A549 (cell line): Measurements from ENCODE around the gene SLC35F3. TPM values are rescaled to one million over a fixed set of nuclear protein-coding genes. Genes with fewer than 3 reads are reported as not detected.

Experiments
- ATAC-seq, 2 experiments: fragments of 200-7000 bp in 1 of 2; fragments of >200 bp in 1 of 2; cut with Nextera tagmentation in 1 of 2; cut with Tn5 transposase in 1 of 2; 3 replicates each; pipeline versions ENCODE4 v1.8.0 to v1.9.1; 2018 to 2020; ENCODE audit warnings: mild to moderate bottlenecking in 1 of 2, moderate library complexity in 1 of 2
- CTCF ChIA-PET: fragments of 300-600 bp; sonication (Branson Sonifier 250); formaldehyde crosslinking; extraction: SDS; loops from one replicate; lab custom pipeline; 2021; ENCODE audit warnings: antibody characterized with exemption, inconsistent platforms; lab: Yijun Ruan, JAX
- POLR2A ChIA-PET: fragments of 350-600 bp; formaldehyde crosslinking; extraction: SDS; loops from one replicate; lab custom pipeline; 2021; ENCODE audit warnings: antibody characterized with exemption, inconsistent platforms; lab: Yijun Ruan, JAX
- DNase-seq, 2 experiments: peaks; one replicate each; pipeline versions ENCODE4 v3.0.0 to v3.0.0-alpha.2; 2011 to 2016; ENCODE audit warnings: low read depth in 1 of 2, low spot score in 1 of 2
- FAIRE-seq: peaks from 2 replicates; lab custom pipeline; 2011; peaks lifted over from hg19 to GRCh38; lab: Jason Lieb, UNC
- H3K27ac ChIP-seq, 2 experiments: fragments of >200 bp; sonication (Bioruptor Twin); formaldehyde crosslinking; 3 replicates each; pipeline ENCODE4 v1.5.1; 2016 to 2017
- H3K4me1 ChIP-seq: fragments of >200 bp; sonication (Bioruptor Twin); formaldehyde crosslinking; 3 replicates; pipeline ENCODE4 v1.6.1; 2016
- H3K4me2 ChIP-seq: fragments of >200 bp; sonication (Bioruptor Twin); formaldehyde crosslinking; 3 replicates; pipeline ENCODE4 v1.6.1; 2016
- H3K4me3 ChIP-seq: fragments of >200 bp; sonication (Bioruptor Twin); formaldehyde crosslinking; 3 replicates; pipeline ENCODE4 v1.5.1; 2016
- H3K9me3 ChIP-seq: fragments of >200 bp; sonication (Bioruptor Twin); formaldehyde crosslinking; 3 replicates; pipeline ENCODE4 v1.6.1; 2016
- CBX2 ChIP-seq: fragments of 200-600 bp; sonication (generic); IDR thresholded peaks from 2 replicates; pipeline ENCODE4 v1.6.1; 2016; ENCODE audit warnings: low read depth, mild to moderate bottlenecking, borderline replicate concordance
- CEBPB ChIP-seq, 2 experiments: fragments of >200 bp in 1 of 2; sonication (Bioruptor Twin) in 1 of 2; formaldehyde crosslinking in 1 of 2; IDR thresholded peaks; 2 replicates each; pipeline ENCODE4 v1.6.1; 2012 to 2016
- CHD4 ChIP-seq: fragments of 200-600 bp; sonication (generic); IDR thresholded peaks from 2 replicates; pipeline ENCODE4 v1.6.1; 2016; ENCODE audit warnings: antibody characterized with exemption, mild to moderate bottlenecking, borderline replicate concordance
- EHF ChIP-seq: fragments of 250-450 bp; sonication (Bioruptor Pico); IDR thresholded peaks from 2 replicates; pipeline ENCODE4 v1.5.0; 2020; ENCODE audit warnings: mild to moderate bottlenecking
- FOSB ChIP-seq: fragments of 250-450 bp; sonication (Bioruptor Pico); IDR thresholded peaks from 2 replicates; pipeline ENCODE4 v1.5.0; 2020; ENCODE audit warnings: mild to moderate bottlenecking, moderate library complexity
- FOSL2 ChIP-seq, 2 experiments: fragments of 450-650 bp in 1 of 2; fragments of >200 bp in 1 of 2; sonication (Bioruptor Twin) in 1 of 2; formaldehyde crosslinking; IDR thresholded peaks; 2 replicates each; pipeline versions ENCODE4 v1.5.0 to v1.6.1; 2016 to 2020; ENCODE audit warnings: mild to moderate bottlenecking in 1 of 2, moderate library complexity in 1 of 2
- HDAC2 ChIP-seq: fragments of 200-600 bp; sonication (generic); IDR thresholded peaks from 2 replicates; pipeline ENCODE4 v1.6.1; 2016
- HOXA7 ChIP-seq: fragments of 250-450 bp; sonication (Bioruptor Pico); IDR thresholded peaks from 2 replicates; pipeline ENCODE4 v1.5.0; 2020; ENCODE audit warnings: mild to moderate bottlenecking, moderate library complexity
- HOXB5 ChIP-seq: fragments of 250-450 bp; sonication (Bioruptor Pico); IDR thresholded peaks from 2 replicates; pipeline ENCODE4 v1.5.0; 2020; ENCODE audit warnings: mild to moderate bottlenecking, moderate library complexity
- JUN ChIP-seq, 2 experiments: fragments of >200 bp; sonication (Bioruptor Twin); formaldehyde crosslinking; IDR thresholded peaks; 2 replicates in 1 of 2; 3 replicates in 1 of 2; pipeline ENCODE4 v1.6.1; 2016 to 2017
- MAFK ChIP-seq: fragments of 450-650 bp; IDR thresholded peaks from 2 replicates; pipeline ENCODE4 v1.6.1; 2014; ENCODE audit not compliant: partially characterized antibody
- MAZ ChIP-seq: fragments of 150-350 bp; IDR thresholded peaks from 2 replicates; pipeline ENCODE4 v1.6.1; 2014; ENCODE audit warnings: antibody characterized with exemption, low read depth, low read length, borderline replicate concordance
- NR3C1 ChIP-seq: fragments of >200 bp; sonication (Bioruptor Twin); formaldehyde crosslinking; IDR thresholded peaks from 3 replicates; pipeline ENCODE4 v1.6.1; 2017
- PHF8 ChIP-seq: fragments of 200-600 bp; sonication (generic); IDR thresholded peaks from 2 replicates; pipeline ENCODE4 v1.6.1; 2016; ENCODE audit warnings: low read depth, mild to moderate bottlenecking, antibody characterized with exemption, moderate library complexity, borderline replicate concordance
- POLR2AphosphoS2 ChIP-seq: conservative IDR thresholded peaks from 2 replicates; pipeline ENCODE4 v1.6.1; 2012; ENCODE audit warnings: low read length, improper control_type of control experiment, inconsistent platforms
- RCOR1 ChIP-seq: fragments of 150-350 bp; IDR thresholded peaks from 2 replicates; pipeline ENCODE4 v1.6.1; 2014; ENCODE audit warnings: antibody characterized with exemption, low read length, low read depth
- RNF2 ChIP-seq: fragments of 200-600 bp; sonication (generic); IDR thresholded peaks from 2 replicates; pipeline ENCODE4 v1.6.1; 2016; ENCODE audit warnings: low read depth, mild to moderate bottlenecking, antibody characterized with exemption, moderate library complexity, borderline replicate concordance
- TFCP2L1 ChIP-seq: fragments of 250-450 bp; sonication (Bioruptor Pico); IDR thresholded peaks from 2 replicates; pipeline ENCODE4 v1.5.0; 2021; ENCODE audit warnings: mild to moderate bottlenecking
- ZC3H11A ChIP-seq: fragments of 450-650 bp; IDR thresholded peaks from 2 replicates; pipeline ENCODE4 v1.6.1; 2014; ENCODE audit warnings: antibody characterized with exemption, mild to moderate bottlenecking
- ZFP36 ChIP-seq: fragments of 450-650 bp; IDR thresholded peaks from 2 replicates; pipeline ENCODE4 v1.6.1; 2014; ENCODE audit warnings: borderline replicate concordance; ENCODE audit not compliant: partially characterized antibody
- WGBS: methylation state at CpG from one replicate; pipeline ENCODE4 v1.1.6; 2017; ENCODE audit errors: missing lambda C conversion rate; 5-methylcytosine and 5-hydroxymethylcytosine counted together
- polyA plus RNA-seq, 4 experiments: library from polyadenylated mRNA; depleted of rRNA in 3 of 4; stranded (reverse); fragments of >200 nt; fragmentation: RNase III in 1 of 4; extraction: RNeasy Plus Mini Kit Qiagen cat#74134 plus additional on column Dnase treatment in 1 of 4; gene quantifications; 2 replicates in 3 of 4; 3 replicates in 1 of 4; pipeline ENCODE4 v1.2.3, GENCODE V29; 2011 to 2017
- TF ChIP-seq, protein P1 (sequence below): IDR thresholded peaks from 2 replicates; pipeline ENCODE4 v1.6.1; 2012
- TF ChIP-seq, protein P2 (sequence below): fragments of 250-450 bp; sonication (Bioruptor Pico); IDR thresholded peaks from 2 replicates; pipeline ENCODE4 v1.5.0; 2020; ENCODE audit warnings: low read depth, mild to moderate bottlenecking, moderate library complexity

SLC35F3 gene
- polyA plus RNA-seq, 2 of the 4 experiments (the other 2 are of a cell fraction) = 5.5 to 7.8 TPM

GRCh38 chr1:233972951-233973635, 68.6 kb downstream of the SLC35F3 start:
- FAIRE-seq (no peak), ATAC-seq (peak; percentile 54 to 60; a peak in 4 of 6 replicates)
- H3K4me3 ChIP-seq = no peak overlapping the region
- CTCF ChIA-PET = interaction anchor here (1.0 to 1.5 kb wide), 2 partner anchors 12 to 29 kb away, joined by 3 to 5 read pairs; no protein-coding TSS in a partner anchor
- peak overlapping the region; percentile 45 for H3K4me2 ChIP-seq
- H3K27ac ChIP-seq = peak overlapping the region in 1 of 2 experiments; percentile 59; a peak in 3 of 6 replicates
- H3K4me1 ChIP-seq = peaks cover 12% of the 10 kb centered on the region
- H3K9me3 ChIP-seq = no peaks in the 10 kb centered on the region
- TF ChIP-seq PHF8 = no peak
- TF ChIP-seq, protein P1, sequence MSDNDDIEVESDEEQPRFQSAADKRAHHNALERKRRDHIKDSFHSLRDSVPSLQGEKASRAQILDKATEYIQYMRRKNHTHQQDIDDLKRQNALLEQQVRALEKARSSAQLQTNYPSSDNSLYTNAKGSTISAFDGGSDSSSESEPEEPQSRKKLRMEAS = peak; percentile 23; the same call in 1 of the 2 replicates
- no peak for TF ChIP-seq EHF (CRISPR knock-in tag)
- no peak for TF ChIP-seq FOSL2 (IDR thresholded peaks at IDR 0.05)
- peak; percentile 53 for TF ChIP-seq FOSL2 (CRISPR knock-in tag; IDR thresholded peaks at IDR 0.05)
- TF ChIP-seq CEBPB (IDR thresholded peaks at IDR 0.05) = no peak
- TF ChIP-seq CHD4 = no peak
- no peak for TF ChIP-seq MAFK
- TF ChIP-seq, all 56 proteins: peak for 2
- DNase-seq = peak; percentile 16 to 29
- POLR2A ChIA-PET = no interaction called here
- 66% methylated on average over 7 of the region's 7 CpGs for WGBS

GRCh38 chr1:233975486-233975885, 71.0 kb downstream of the SLC35F3 start:
- Histone ChIP-seq H3K27ac (no peak overlapping the region), H3K4me3 (no peak overlapping the region), H3K4me2 (no peak overlapping the region), H3K4me1 (peaks cover 12% of the 10 kb centered on the region), H3K9me3 (no peaks in the 10 kb centered on the region)
- FAIRE-seq (no peak), DNase-seq (no peak), ATAC-seq (no peak)
- WGBS = 92% methylated on average over 11 of the region's 11 CpGs
- TF ChIP-seq, protein P2, sequence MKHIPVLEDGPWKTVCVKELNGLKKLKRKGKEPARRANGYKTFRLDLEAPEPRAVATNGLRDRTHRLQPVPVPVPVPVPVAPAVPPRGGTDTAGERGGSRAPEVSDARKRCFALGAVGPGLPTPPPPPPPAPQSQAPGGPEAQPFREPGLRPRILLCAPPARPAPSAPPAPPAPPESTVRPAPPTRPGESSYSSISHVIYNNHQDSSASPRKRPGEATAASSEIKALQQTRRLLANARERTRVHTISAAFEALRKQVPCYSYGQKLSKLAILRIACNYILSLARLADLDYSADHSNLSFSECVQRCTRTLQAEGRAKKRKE = no peak
- TF ChIP-seq FOSB (CRISPR knock-in tag) = no peak
- no peak for TF ChIP-seq POLR2AphosphoS2
- TF ChIP-seq CBX2 = no peak
- no peak for TF ChIP-seq HOXB5
- no peak for TF ChIP-seq MAFK
- TF ChIP-seq RCOR1 = no peak
- TF ChIP-seq HOXA7 (CRISPR knock-in tag) = no peak
- no peak for TF ChIP-seq CHD4
- TF ChIP-seq JUN (IDR thresholded peaks at IDR 0.05) = no peak
- TF ChIP-seq ZC3H11A = no peak
- TF ChIP-seq HDAC2 = no peak
- no peak for TF ChIP-seq RNF2
- ChIA-PET CTCF (interaction anchor here (0.9 to 1.1 kb wide), 2 partner anchors 10 to 534 kb away, joined by 3 read pairs; no protein-coding TSS in a partner anchor), POLR2A (no interaction called here)

DNA sequence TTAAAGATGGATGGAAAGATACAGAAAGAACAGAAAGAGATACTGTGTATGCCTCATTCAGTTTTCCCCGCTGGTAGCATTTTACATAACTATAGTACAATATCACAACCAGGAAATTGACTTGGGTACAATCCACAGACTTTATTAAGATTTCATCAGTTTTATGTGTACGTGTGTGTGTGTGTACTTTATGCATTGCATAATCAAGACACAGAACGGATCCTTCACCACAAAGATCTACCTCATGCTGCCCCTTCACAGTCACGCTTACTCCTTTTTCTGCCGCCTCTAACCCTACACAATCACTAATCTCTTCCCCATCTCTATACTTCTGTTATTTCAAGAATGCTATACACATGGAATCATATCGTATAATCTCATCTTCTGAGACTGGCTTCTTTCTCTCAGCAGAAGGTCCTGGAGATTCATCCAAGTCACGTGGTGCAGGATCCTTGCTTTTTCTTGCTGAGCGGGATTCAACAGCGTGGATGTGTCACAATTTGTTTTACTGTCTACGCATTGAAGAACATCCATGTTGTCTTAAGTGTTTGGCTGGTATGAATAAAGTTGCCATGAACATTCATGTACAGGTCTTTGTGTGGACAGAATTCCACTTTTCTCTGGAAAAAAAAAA, 76.7 kb downstream of the SLC35F3 start:
- Histone ChIP-seq H3K4me1 (no peaks in the 10 kb centered on the region), H3K4me3 (no peak overlapping the region), H3K27ac (no peak overlapping the region), H3K4me2 (no peak overlapping the region), H3K9me3 (no peaks in the 10 kb centered on the region)
- ATAC-seq = no peak
- ChIA-PET CTCF (no interaction called here), POLR2A (no interaction called here)
- DNase-seq = no peak
- WGBS = 87% methylated on average over 10 of the region's 10 CpGs
- TF ChIP-seq TFCP2L1 (CRISPR knock-in tag) (no peak), NR3C1 (no peak), HOXA7 (CRISPR knock-in tag) (no peak), MAZ (no peak), PHF8 (no peak), ZFP36 (no peak)
- TF ChIP-seq, all 56 proteins: peak for 0
- no peak for FAIRE-seq
